Retinal pigment epithelial cell (primary cell): ENCODE measurements around the gene MYO18A.
A peak's percentile ranks its signal among the peaks of the same experiment; 100 is the strongest.

Experiments used
- DNase-seq: peaks from one replicate; pipeline ENCODE4 v3.0.0-alpha.2; 2010; ENCODE audit warnings: low read depth
- H3K4me3 ChIP-seq: 2 replicates; pipeline ENCODE4 v1.5.1; 2011; ENCODE audit warnings: mild to moderate bottlenecking, low read length, control low read depth, moderate library complexity
- CTCF ChIP-seq: conservative IDR thresholded peaks from 2 replicates; pipeline ENCODE4 v1.5.1; 2011; ENCODE audit warnings: low read depth, low read length, control low read depth, inconsistent platforms

Gene MYO18A

GRCh38 chr17:29113334-29113733 lies 66.9 kb downstream of the MYO18A start:
- TF ChIP-seq CTCF, result no peak
- H3K4me3 ChIP-seq, result no peak overlapping the region
- DNase-seq, result no peak

GRCh38 chr17:29112771-29113295 lies 67.4 kb downstream of the MYO18A start:
- no peak for DNase-seq
- no peak for TF ChIP-seq CTCF
- no peak overlapping the region for H3K4me3 ChIP-seq

GRCh38 chr17:29111816-29112499 lies 68.2 kb downstream of the MYO18A start:
- no peak overlapping the region for H3K4me3 ChIP-seq
- no peak for DNase-seq
- TF ChIP-seq CTCF, result peak; percentile 98

GRCh38 chr17:29110372-29110757 lies 69.8 kb downstream of the MYO18A start:
- H3K4me3 ChIP-seq, result no peak overlapping the region
- no peak for TF ChIP-seq CTCF
- DNase-seq, result no peak

- no peak overlapping the region for H3K4me3 ChIP-seq
- DNase-seq, result no peak
- TF ChIP-seq CTCF, result no peak
Measured at GRCh38 chr17:29109477-29110371, 70.5 kb downstream of the MYO18A start.

GRCh38 chr17:29108823-29109476 lies 71.2 kb downstream of the MYO18A start:
- no peak for TF ChIP-seq CTCF
- no peak overlapping the region for H3K4me3 ChIP-seq
- DNase-seq, result no peak
